ENCODE results near the gene NR5A2.

- TF ChIP-seq CTCF (IDR thresholded peaks at IDR 0.05), result no peak
- no peak for TF ChIP-seq POLR2A (IDR thresholded peaks at IDR 0.05)
These were observed 126.0 kb downstream of the NR5A2 start for GRCh38 chr1:200153277-200154055.
